GM18498 (cell line): ENCODE measurements around the gene RRAS2.
"Not testable (repeated sequence)": the region's sequence is repeated elsewhere in the genome, so short reads cannot be mapped to it uniquely, and the experiment has no call there.

Experiments used
- ATAC-seq: cut with Tn5 transposase; IDR thresholded peaks from one replicate; pipeline ENCODE4 v1.9.1; 2021; ENCODE audit warnings: mild to moderate bottlenecking, moderate library complexity; ENCODE audit not compliant: unreplicated experiment

Gene RRAS2

GRCh38 chr11:14259878-14260277 lies 99.1 kb downstream of the RRAS2 start:
- no peak for ATAC-seq

- no peak for ATAC-seq
Observed at GRCh38 chr11:14259186-14259784, 99.7 kb downstream of the RRAS2 start.

- no peak for ATAC-seq
Observed at GRCh38 chr11:14258221-14258935, 100.6 kb downstream of the RRAS2 start.

DNA sequence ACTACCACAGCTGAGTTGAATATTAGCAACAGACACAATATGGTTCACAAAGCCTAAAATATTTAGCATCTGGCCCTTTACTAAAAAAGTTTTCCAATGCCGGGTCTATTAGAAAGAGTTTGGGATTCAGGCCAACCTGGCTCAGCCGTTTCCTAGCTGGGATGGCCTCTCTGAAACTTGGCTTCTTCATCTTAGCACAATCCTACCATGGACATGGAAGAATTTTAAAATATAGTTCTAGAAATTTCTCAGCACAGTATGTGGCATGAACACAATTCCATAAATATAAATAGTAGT lies 103.8 kb downstream of the RRAS2 start:
- ATAC-seq, result no peak

- no peak for ATAC-seq
Observed at GRCh38 chr11:14254533-14255237, 104.3 kb downstream of the RRAS2 start.

DNA sequence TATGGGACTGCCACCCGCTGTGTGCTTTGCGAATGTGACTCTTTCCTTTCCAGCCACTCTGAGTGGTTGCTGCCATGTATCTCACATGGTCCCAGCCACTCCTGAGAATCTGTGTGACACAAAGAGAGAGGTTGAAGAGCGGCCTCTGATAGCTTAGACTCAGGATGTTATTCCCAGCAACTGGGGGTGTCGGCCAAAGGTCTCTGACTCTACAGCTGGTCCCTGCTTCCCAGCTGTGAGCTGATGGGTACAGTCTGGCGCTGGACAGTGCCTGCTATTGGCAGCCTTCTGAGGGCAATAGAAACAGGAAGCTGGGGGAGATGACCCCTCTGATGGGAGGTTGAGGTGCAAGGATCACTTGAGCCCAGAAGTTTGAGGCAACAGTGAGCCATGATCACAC lies 105.1 kb downstream of the RRAS2 start:
- ATAC-seq, result no peak

DNA sequence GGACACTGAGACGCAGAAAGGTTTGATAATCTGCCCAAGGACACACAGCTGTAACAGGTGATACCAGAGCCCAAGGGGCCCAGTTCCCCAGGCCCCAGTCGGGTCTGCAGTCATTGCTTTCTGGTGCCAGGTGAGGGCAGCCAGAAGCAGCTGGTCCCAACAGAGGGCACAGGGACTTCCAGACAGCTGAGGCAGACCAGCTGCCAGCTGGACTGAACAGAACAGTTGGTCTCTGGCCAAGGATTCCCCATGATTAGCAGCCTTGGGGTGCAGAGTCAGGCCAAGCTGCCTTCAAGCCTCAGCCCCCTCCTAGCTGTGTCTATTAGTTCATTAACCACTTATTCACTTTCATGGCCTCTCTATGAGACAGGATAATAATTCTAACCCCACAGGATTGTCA lies 105.6 kb downstream of the RRAS2 start:
- ATAC-seq, result no peak

GRCh38 chr11:14252501-14252900 lies 106.5 kb downstream of the RRAS2 start:
- not testable (repeated sequence) for ATAC-seq

DNA sequence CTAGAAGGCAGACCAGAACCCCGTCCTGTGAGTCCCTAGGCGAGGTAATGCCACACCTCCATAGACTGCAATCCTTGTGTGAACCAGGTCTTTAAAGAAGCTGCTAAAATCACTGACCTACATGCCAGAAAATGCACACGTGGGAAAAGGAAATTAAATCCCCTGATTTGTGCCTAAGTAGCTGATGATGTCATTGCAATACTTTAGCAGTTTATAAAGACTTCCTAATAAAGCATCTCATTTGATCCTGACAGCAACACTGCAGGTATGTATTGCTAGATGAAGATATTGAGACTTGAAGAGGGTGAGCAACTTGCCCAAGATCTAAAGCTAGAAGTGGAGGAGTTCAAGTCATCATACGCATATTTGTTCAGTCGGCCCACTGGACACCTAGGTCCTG lies 107.2 kb downstream of the RRAS2 start:
- no peak for ATAC-seq

DNA sequence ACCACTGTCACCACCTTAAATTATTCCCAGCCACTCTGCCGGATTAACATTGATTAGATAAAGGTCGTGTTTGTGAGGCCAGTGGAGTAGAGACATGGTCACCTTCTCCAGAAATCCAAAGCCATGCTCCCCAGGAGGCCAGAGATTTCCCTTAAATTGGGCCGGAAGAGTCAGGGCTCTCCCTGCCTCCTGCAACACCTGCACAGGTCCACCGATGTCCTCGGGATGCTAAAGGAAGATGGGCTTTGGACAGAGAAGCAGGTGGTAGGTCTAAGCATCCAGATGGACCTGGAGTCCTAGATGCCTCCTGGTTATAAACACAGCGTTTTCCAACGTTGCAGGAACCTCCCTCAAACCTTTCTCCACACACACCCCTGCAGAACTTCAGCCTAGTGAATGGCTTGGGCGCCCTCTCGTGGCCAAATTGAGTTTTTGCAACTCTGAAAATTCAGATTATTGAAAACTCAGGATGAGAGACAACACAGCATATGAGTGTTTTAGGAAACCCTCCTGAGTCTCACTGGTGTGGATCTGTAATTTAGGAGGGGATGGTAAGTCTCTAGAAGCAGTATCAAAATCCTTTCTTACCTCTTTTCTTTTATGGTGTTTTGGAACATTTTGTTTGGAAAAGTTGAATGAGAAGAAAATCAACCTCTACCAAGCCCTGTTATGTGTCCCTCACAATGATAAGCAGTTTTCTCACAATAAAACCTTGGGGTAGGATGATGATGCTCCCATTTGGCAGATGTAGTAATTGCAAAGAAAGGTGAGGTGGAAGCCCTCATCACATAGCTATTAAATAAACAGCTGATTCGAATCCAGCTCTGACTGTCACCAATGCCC lies 109.6 kb downstream of the RRAS2 start:
- no peak for ATAC-seq

- ATAC-seq, result no peak
Observed at GRCh38 chr11:14248580-14248981, 110.4 kb downstream of the RRAS2 start.

DNA sequence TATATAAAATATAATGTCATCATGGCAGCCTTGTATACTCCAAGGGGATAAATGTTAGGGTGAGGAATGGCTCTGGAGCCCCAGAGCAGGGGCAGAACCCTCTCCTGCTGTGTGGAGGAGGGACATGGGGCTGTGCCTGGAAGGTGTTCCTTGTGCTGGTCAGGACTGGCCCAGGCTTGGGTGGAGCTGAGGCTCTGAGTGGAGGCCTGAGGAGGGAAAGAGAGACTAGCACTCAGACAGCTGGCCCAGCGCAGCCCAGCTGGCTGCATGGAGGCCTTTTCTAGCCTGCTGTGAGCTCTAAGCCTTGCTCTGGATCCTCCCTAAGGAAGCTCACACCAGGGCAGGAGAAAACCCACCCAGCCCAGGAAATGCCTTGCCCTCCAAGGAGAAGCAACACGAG lies 113.5 kb downstream of the RRAS2 start:
- no peak for ATAC-seq

DNA sequence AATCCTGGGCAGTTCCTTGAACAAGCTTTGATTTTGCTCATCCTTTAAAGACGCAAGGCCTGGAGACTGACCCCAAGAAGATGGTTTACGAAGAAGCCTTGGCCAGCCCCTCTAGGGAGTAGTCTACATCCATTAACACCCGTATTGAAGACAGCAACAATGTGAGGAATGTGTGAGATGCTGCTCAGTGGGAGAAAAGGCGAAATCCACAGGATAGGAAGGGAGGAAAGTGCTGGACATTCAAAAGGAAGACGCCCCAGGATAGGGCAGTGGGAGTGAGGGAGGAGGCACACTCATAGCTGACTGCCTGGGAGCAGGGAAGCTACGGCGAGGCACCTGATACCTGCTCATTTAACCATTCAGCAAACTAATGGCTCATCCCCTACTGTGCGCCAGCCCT lies 114.1 kb downstream of the RRAS2 start:
- ATAC-seq, result no peak

- ATAC-seq, result no peak
Observed at GRCh38 chr11:14242733-14243132, 116.2 kb downstream of the RRAS2 start.

GRCh38 chr11:14242187-14242586 lies 116.8 kb downstream of the RRAS2 start:
- ATAC-seq, result no peak

GRCh38 chr11:14240951-14241350 lies 118.0 kb downstream of the RRAS2 start:
- no peak for ATAC-seq

GRCh38 chr11:14240221-14240620 lies 118.8 kb downstream of the RRAS2 start:
- no peak for ATAC-seq

GRCh38 chr11:14237444-14237961 lies 121.5 kb downstream of the RRAS2 start:
- peak; percentile 99 for ATAC-seq

DNA sequence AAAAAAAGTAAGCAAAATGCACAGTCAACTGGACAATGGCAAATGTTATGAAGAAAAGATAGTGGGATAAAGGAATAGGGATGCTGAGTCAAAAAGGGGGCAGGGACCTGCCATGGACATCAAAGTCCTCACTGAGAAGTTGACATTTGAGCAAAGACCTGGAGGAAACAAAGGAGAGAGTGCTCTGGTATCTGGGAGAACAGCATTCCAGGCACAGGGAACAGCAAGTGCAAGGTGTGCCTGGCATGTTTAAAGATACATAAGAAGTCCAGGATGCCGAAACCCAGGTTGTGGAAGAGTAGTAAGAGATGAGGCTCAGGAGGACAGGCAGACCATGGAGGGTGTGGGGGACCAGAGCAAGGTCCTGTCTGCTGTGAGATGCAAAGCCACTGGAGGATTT lies 123.3 kb downstream of the RRAS2 start:
- no peak for ATAC-seq

DNA sequence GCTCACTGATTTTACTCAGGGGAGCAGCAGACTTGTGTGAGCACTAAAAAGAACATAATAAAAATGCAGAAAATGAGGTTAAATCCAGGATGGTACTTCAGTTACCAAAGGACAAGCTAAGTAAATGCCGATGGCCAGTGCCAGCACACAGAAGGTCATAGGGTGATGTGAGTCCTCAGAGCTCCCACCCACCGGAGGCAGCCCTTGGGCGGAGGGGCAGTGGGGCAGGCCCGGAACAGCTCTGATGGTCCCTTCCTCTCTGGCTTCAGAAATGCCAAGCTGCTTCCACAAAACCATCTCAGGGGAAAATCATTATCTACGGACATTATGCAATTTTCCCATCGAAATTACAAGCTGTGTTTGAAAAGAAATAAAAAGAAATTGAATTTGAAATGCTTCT lies 124.5 kb downstream of the RRAS2 start:
- no peak for ATAC-seq

DNA sequence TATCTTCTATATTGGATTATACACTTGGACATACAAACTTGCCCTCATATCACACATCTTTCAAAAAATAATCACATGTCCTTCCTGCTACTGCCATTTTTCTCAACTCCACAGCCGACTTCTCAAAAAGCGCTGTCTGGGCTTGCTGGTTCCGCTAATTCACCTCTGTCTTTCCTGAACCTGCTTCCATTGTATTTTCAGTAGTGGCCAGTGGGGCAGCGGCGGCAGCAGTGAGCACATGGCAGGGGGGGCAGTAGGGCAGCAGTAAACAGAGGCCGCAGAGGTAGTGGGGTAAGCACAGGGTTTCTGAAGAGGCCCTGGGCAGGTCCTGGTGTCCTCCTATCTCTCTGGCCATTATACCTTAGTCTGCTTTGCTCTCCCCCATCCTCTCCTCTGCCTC lies 126.3 kb downstream of the RRAS2 start:
- ATAC-seq, result no peak
